Activated CD8-positive, alpha-beta memory T cell treated with anti-CD3 and anti-CD28 coated beads, Interleukin-2, amount 10 ng/mL, durations not matched to agents 7 days and 5 days (primary cell): ENCODE results near the gene CCDC107. TPM values are rescaled to one million over a fixed set of nuclear protein-coding genes. Genes with fewer than 3 reads are reported as not detected.
"Not testable (repeated sequence)": the region's sequence is repeated elsewhere in the genome, so short reads cannot be mapped to it uniquely, and the experiment has no call there.

Experiments used
- ATAC-seq: fragments of 150-1000 bp; cut with Tn5 transposase; one replicate; pipeline ENCODE4 v1.10.0; 2021; ENCODE audit warnings: moderate library complexity
- CTCF ChIA-PET: fragments of 350-600 bp; sonication (Branson Sonifier 250); formaldehyde crosslinking; loops from one replicate; lab custom pipeline; 2021; ENCODE audit warnings: antibody characterized with exemption; lab: Charles Lee
- DNase-seq: peaks from one replicate; pipeline ENCODE4 v3.0.0-alpha.2; 2020
- H3K27ac Mint-ChIP-seq: one replicate; pipeline ENCODE4 v1.8.0; 2021; ENCODE audit warnings: mild to moderate bottlenecking, mixed read lengths
- H3K27me3 Mint-ChIP-seq: one replicate; pipeline ENCODE4 v1.8.0; 2021; ENCODE audit warnings: mixed read lengths
- H3K36me3 Mint-ChIP-seq: one replicate; pipeline ENCODE4 v1.8.0; 2021; ENCODE audit warnings: mild to moderate bottlenecking, mixed read lengths
- H3K4me1 Mint-ChIP-seq: one replicate; pipeline ENCODE4 v1.8.0; 2021; ENCODE audit warnings: mixed read lengths
- H3K4me3 Mint-ChIP-seq: one replicate; pipeline ENCODE4 v1.8.0; 2021; ENCODE audit warnings: mild to moderate bottlenecking, moderate library complexity, mixed read lengths
- H3K9me3 Mint-ChIP-seq: one replicate; pipeline ENCODE4 v1.8.0; 2022; ENCODE audit warnings: low read depth, mixed read lengths
- total RNA-seq, 2 experiments: library from RNA; stranded (reverse); gene quantifications; one replicate each; pipeline ENCODE4 v1.2.3, GENCODE V29; 2021

CCDC107 gene
- total RNA-seq, 2 experiments from 2014 or later = 28.7 to 29.4 TPM

DNA sequence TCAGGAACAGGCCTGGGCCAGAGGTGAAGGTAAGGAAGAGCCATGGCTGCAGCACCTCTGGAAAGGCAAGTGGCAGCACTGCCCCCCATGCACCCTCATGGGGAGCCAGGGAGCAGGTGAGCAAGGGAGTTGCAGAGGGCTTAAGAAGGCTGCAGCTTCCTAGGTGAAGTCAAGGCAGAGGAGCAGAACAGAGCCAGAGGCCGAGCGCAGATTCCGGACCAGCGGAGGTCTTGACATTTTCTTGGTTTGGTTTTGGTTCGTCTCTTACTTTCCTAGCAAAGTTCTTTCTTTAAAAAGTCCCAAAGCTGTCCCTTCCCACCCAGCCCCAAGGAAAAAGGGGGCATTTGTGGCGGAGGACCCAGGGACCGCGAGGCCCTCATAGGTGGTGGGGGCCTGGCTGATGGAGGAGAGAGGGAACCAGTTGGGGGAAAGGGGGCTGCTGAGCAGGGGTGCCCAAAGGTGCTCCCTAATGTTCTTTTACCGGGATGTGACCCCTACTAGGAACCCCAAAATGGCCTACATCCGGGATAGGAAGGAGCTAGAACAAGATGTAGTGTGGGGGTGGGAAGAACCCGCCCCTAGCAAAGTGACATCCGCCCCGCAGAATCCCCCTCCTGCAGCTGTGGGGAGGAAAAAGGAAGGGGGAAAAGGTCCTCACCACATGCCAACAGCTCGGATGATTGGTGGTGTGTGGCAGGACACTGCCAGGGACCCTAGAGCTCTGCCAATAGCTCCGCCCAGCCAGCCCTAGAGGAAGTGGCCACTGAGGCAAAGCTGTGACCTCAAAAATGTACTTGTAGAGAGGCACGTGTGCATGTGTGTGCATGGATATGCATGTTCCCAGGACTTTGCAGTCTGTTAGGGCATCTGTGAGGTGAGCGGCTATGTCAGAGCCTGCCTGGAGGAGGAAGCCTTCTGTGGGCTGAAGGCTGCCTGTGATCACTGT is 39.0 kb upstream of the CCDC107 start:
- Mint-ChIP-seq H3K27me3 (no peaks in the 10 kb centered on the region), H3K4me1 (peaks cover 52% of the 10 kb centered on the region), H3K27ac (peak overlapping the region; percentile 80), H3K4me3 (peak overlapping the region; percentile 51), H3K9me3 (no peaks in the 10 kb centered on the region), H3K36me3 (no peaks in the 10 kb centered on the region)
- ATAC-seq (peak; percentile 66), DNase-seq (peak; percentile 93)
- CTCF ChIA-PET = interaction anchor here (0.6 to 15.0 kb wide), 17 partner anchors 7 to 195 kb away, joined by 3 to 196 read pairs (median 7); partner anchors contain the start of genes ARHGEF39, CCDC107, HINT2 and RMRP

DNA sequence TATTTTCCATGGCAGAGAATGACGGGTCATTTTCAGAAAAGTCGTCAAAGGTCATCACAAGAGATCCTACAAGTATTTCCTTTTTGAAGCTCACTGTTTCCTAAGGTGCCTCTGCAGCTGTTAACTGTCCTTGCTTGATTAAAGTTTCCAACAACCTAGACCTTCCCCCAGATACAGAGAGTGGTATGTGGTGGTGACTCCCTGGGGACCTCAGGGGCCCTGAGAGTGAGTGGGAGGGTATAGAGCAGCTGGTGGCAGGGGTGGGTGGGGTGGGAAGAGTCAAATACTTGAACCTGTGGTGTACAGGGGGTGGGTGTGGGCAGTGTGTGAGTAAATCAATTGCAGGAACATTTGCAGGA is 38.3 kb upstream of the CCDC107 start:
- Mint-ChIP-seq H3K36me3 (no peaks in the 10 kb centered on the region), H3K4me1 (peaks cover 52% of the 10 kb centered on the region), H3K27me3 (no peaks in the 10 kb centered on the region), H3K9me3 (no peaks in the 10 kb centered on the region), H3K27ac (peak overlapping the region; percentile 80), H3K4me3 (no peak overlapping the region)
- ATAC-seq (peak; percentile 52), DNase-seq (peak; percentile 54)
- CTCF ChIA-PET = interaction anchor here (0.6 to 15.0 kb wide), 17 partner anchors 8 to 195 kb away, joined by 3 to 196 read pairs (median 7); partner anchors contain the start of genes ARHGEF39, CCDC107, HINT2 and RMRP

DNA sequence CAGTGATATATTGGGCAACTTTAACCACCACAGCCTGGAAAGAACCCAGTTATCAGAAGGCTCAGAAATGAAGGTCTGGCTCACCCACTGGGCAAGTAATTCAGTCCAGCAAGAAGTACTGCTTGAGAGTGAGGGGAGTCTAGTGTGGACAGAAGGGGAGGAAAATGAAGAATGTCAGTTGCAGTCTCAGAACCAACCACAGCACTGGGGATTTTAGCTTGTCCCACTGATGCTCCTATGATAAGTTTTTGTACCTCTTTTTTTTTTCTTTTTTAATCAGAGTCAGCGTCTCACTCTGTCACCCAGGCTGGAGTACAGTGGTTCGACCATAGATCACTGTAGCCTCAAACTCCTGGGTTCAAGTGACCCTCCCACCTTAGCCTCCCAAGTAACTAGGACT is 30.5 kb upstream of the CCDC107 start:
- DNase-seq = no peak
- Mint-ChIP-seq H3K4me1 (peaks cover 6% of the 10 kb centered on the region), H3K36me3 (no peaks in the 10 kb centered on the region), H3K27me3 (no peaks in the 10 kb centered on the region), H3K9me3 (no peaks in the 10 kb centered on the region), H3K4me3 (no peak overlapping the region), H3K27ac (no peak overlapping the region)
- ATAC-seq = no peak
- CTCF ChIA-PET = interaction anchor here (1.2 to 4.8 kb wide), 5 partner anchors 16 to 69 kb away, joined by 4 to 31 read pairs (median 6); no protein-coding TSS in a partner anchor

DNA sequence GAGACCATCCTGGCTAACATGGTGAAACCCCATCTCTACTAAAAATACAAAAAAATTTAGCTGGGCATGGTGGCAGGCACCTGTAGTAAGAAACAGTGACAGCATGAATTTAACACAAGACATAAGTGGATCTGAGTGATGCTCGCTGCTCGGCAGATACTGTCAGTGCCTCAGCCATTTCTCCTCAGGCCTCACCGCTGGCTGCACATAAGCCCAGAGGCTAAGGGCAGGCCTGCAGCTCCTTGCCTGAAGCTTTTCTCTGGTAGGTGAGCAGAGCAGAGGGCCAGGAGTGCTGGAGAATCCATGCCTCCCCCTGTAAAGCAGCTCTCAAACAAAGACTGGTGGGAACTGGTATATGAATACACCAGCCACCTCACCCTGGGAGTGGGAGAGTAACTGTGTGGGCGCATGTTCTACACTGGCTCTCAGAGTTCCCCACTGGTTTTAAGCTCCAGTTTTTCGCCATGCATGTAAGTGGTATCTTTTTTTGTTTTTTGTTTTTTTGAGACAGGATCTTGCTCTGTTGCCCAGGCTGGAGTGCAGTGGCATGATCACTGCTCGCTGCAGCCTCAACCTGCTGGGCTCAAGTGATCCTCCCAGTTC is 29.6 kb upstream of the CCDC107 start:
- no peak for DNase-seq
- Mint-ChIP-seq H3K27ac (no peak overlapping the region), H3K4me3 (no peak overlapping the region), H3K27me3 (no peaks in the 10 kb centered on the region), H3K9me3 (no peaks in the 10 kb centered on the region), H3K36me3 (no peaks in the 10 kb centered on the region), H3K4me1 (peaks cover 6% of the 10 kb centered on the region)
- CTCF ChIA-PET = interaction anchor here (0.9 to 4.8 kb wide), 10 partner anchors 9 to 254 kb away, joined by 3 to 31 read pairs (median 4); no protein-coding TSS in a partner anchor
- no peak for ATAC-seq

DNA sequence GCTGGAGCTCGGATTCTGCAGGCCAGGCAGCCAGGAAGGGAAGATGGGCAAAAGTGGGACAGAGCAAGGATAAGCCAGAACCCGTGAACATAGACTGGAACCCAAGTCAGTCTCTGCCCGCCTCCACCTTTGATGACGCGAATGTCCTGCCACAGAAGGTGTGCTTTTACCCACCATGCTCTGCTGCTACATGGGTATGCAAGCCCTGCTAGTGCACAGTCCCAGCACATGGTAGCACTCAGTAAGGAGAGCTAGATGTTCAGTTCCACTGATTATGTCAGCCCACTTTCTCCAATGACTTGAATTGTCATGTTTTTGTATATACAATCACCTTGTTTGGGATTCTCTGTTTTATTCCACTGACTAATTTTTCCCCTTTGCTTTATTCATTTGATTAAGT is 28.5 kb upstream of the CCDC107 start:
- Mint-ChIP-seq H3K27me3 (no peaks in the 10 kb centered on the region), H3K4me3 (no peak overlapping the region), H3K9me3 (no peaks in the 10 kb centered on the region), H3K4me1 (peaks cover 6% of the 10 kb centered on the region), H3K36me3 (no peaks in the 10 kb centered on the region), H3K27ac (no peak overlapping the region)
- DNase-seq = no peak
- no peak for ATAC-seq
- CTCF ChIA-PET = interaction anchor here (1.3 to 4.8 kb wide), 6 partner anchors 10 to 252 kb away, joined by 3 to 31 read pairs (median 4); no protein-coding TSS in a partner anchor

DNA sequence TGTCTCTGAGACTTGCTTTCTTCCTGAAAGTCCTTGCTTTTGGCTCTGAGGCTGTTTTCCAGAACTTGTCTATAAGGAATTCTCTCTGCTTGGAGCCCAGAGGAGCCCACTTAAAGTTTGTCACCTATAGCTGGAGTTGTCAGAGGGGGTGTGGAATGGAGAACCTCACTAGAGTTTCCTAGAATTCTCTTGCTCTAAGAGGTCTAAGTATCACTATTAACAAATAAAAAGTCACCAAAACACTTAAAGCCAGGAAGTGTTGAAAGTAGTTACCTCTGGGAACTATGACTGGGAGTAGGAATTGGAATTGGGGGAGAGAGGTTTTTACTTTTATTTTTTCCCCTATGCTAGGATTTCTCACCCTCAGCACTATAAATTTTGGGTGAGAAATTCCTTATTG is 22.4 kb upstream of the CCDC107 start:
- H3K4me1 Mint-ChIP-seq = peaks cover 45% of the 10 kb centered on the region
- ATAC-seq (no peak), DNase-seq (no peak)
- H3K27me3 Mint-ChIP-seq = no peaks in the 10 kb centered on the region
- CTCF ChIA-PET = interaction anchor here (0.9 to 2.2 kb wide), 5 partner anchors 10 to 121 kb away, joined by 3 to 14 read pairs (median 4); partner anchors contain the start of gene TESK1
- no peaks in the 10 kb centered on the region for H3K9me3 Mint-ChIP-seq
- no peak overlapping the region for H3K4me3 Mint-ChIP-seq
- H3K27ac Mint-ChIP-seq = no peak overlapping the region
- peaks cover 12% of the 10 kb centered on the region for H3K36me3 Mint-ChIP-seq

DNA sequence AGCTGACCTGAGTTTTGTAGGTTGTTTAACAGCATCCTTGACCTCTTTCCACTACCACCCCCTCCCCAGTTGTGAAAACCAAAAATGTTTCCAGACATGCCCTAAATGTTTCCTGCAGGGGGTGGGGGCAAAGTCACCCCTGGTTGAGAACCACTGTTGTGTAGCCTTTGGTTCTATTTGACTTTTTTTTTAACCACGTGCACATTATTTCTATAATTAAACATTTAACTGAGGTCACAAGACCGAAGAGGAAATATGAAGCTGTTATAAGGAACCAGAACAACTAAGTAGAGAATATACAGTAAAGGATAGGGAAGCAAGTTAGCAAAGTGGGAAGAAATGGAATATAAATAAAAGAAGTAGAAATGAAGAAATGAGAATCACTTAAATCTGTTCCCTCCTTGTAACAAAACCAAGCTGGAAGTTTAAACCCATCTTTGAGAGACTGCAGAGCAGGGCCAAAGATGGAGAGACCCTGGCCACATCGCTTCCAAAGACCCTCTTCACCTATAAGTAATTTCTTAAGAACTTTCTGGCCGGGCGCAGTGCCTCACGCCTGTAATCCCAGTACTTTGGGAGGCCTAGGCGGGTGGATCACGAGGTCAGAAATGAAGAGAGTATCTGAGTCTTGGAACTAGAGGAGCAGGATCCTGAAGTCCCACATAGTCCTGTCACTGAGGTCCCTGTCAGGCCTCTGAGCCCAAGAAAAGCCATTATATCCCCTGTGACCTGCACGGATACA is 21.8 kb upstream of the CCDC107 start:
- Mint-ChIP-seq H3K4me3 (no peak overlapping the region), H3K27me3 (no peaks in the 10 kb centered on the region), H3K27ac (no peak overlapping the region), H3K36me3 (peaks cover 17% of the 10 kb centered on the region), H3K4me1 (peaks cover 48% of the 10 kb centered on the region), H3K9me3 (no peaks in the 10 kb centered on the region)
- CTCF ChIA-PET = interaction anchor here (1.0 to 2.2 kb wide), 4 partner anchors 10 to 120 kb away, joined by 3 to 14 read pairs (median 6); partner anchors contain the start of gene TESK1
- no peak for DNase-seq
- no peak for ATAC-seq

DNA sequence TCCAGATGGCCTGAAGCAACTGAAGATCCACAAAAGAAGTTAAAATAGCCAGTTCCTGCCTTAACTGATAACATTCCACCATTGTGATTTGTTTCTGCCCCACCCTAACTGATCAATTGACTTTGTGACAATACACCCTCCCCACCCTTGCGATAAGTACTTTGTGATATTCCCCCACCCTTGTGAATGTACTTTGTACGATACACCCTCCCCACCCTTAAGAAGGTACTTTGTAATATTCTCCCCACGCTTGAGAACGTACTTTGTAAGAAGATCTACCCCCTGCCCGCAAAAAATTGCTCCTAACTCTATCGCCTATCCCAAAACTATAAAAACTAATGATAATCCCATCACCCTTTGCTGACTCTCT is 21.2 kb upstream of the CCDC107 start:
- not testable (repeated sequence) for ATAC-seq, DNase-seq, H3K27me3 Mint-ChIP-seq, H3K4me3 Mint-ChIP-seq, H3K27ac Mint-ChIP-seq, H3K9me3 Mint-ChIP-seq
- CTCF ChIA-PET = interaction anchor here (2.0 to 2.2 kb wide), 2 partner anchors 10 to 25 kb away, joined by 9 to 14 read pairs; no protein-coding TSS in a partner anchor
- Mint-ChIP-seq H3K36me3 (peaks cover 21% of the 10 kb centered on the region), H3K4me1 (peaks cover 52% of the 10 kb centered on the region)

DNA sequence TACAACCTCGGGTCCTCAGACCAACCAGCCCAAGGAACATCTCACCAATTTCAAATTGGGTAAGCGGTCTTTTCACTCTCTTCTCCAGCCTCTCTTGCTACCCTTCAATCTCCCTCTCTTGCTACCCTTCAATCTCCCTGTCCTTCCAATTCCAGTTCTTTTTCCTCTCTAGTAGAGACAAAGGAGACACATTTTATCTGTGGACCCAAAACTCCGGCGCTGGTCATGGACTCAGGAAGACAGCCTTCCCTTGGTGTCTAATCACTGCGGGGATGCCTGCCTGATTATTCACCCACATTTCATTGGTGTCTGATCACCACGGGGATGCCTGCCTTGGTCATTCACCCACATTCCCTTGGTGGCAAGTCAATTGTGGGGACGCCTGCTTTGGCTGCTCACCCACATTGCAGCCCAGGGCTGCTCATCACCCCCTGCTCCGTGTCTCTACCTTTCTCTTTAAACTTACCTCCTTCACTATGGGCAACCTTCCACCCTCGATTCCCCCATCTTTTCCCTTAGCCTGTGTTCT is 20.6 kb upstream of the CCDC107 start:
- not testable (repeated sequence) for H3K27me3 Mint-ChIP-seq, DNase-seq, H3K27ac Mint-ChIP-seq, H3K4me3 Mint-ChIP-seq, H3K9me3 Mint-ChIP-seq, ATAC-seq
- peaks cover 21% of the 10 kb centered on the region for H3K36me3 Mint-ChIP-seq
- peaks cover 52% of the 10 kb centered on the region for H3K4me1 Mint-ChIP-seq
- CTCF ChIA-PET = interaction anchor here (1.1 to 1.2 kb wide), 2 partner anchors 10 to 26 kb away, joined by 3 to 6 read pairs; no protein-coding TSS in a partner anchor

DNA sequence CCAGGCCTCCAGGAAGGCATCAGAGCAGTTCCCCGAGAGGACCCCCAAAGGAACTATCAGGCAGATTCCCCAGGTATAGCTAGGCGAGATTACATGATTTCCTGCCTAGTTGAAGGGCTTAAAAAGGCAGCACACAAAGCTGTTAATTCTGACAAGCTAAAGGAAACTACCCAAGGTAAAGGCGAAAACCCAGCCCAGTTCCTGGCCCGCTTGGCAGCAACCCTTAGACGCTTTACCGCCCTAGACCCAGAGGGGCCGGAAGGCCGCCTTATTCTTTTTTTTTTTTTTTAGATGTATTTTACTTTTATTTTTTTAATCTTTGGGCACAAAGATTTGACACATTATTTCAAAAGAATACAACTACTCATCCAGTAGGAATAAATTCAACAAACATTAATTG is 19.3 kb upstream of the CCDC107 start:
- not testable (repeated sequence) for H3K27me3 Mint-ChIP-seq, H3K9me3 Mint-ChIP-seq, H3K4me3 Mint-ChIP-seq, DNase-seq
- peak; percentile 36 for ATAC-seq
- H3K36me3 Mint-ChIP-seq = peaks cover 26% of the 10 kb centered on the region
- CTCF ChIA-PET = interaction anchor here (1.1 to 2.8 kb wide), 8 partner anchors 8 to 57 kb away, joined by 3 to 18 read pairs (median 7); partner anchors contain the start of genes CCDC107, RMRP, SIT1 and TESK1
- H3K4me1 Mint-ChIP-seq = peaks cover 52% of the 10 kb centered on the region
- H3K27ac Mint-ChIP-seq = peak overlapping the region; percentile 87

DNA sequence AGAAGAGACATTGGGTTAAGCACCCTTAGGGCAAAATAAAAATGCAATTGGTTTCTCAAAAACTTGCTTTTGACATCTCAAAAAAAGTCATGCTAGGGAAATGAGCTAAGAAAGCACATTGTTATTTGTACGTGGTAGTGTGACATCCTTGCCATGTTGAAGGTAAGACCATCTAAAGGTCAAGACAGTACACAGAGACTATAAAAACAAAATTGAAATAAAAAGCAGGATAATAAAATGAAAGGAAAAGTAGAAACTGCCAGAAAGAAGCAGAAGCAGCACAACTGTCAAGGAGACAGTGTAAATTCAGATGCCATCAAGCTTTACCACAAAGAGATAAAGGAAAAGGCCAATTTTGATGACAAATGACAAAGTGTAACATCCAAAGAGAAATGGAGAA is 18.9 kb upstream of the CCDC107 start:
- Mint-ChIP-seq H3K4me3 (peak overlapping the region; percentile 46), H3K36me3 (peaks cover 26% of the 10 kb centered on the region), H3K4me1 (peaks cover 53% of the 10 kb centered on the region), H3K27ac (peak overlapping the region; percentile 87)
- H3K27me3 Mint-ChIP-seq, DNase-seq, H3K9me3 Mint-ChIP-seq: not testable (repeated sequence)
- ATAC-seq = peak; percentile 58
- CTCF ChIA-PET = interaction anchor here (1.1 to 2.8 kb wide), 7 partner anchors 11 to 57 kb away, joined by 4 to 18 read pairs (median 8); partner anchors contain the start of genes CCDC107, RMRP, SIT1 and TESK1

DNA sequence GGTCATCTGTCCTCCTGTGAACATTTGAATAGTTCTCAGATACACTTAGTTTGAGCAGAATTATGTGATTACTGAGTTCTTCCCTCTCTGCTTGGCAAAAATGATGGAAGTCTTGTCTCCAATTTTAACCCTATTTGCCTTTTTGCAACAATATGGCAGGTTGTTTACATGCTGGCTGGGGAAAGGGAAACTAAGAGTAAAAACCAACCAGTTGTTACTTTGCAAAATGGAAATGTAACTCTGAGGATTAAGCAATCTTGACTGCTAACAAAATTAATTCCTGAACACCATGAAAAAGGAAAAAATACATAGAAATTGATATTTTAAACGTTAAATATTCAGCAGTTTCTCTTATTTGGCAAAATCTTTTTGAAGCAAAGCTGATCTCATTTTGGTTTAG is 18.5 kb upstream of the CCDC107 start:
- Mint-ChIP-seq H3K27me3 (no peaks in the 10 kb centered on the region), H3K9me3 (no peaks in the 10 kb centered on the region), H3K36me3 (peaks cover 30% of the 10 kb centered on the region), H3K4me3 (peak overlapping the region; percentile 46), H3K27ac (peak overlapping the region; percentile 87), H3K4me1 (peaks cover 56% of the 10 kb centered on the region)
- ATAC-seq (no peak), DNase-seq (no peak)
- CTCF ChIA-PET = interaction anchor here (1.1 to 2.8 kb wide), 7 partner anchors 10 to 56 kb away, joined by 4 to 18 read pairs (median 8); partner anchors contain the start of genes CCDC107, RMRP, SIT1 and TESK1
